HG03469 (cell line): Measurements from ENCODE around the gene ZNF23.

ENCODE experiments used
- ATAC-seq: cut with Tn5 transposase; IDR thresholded peaks from one replicate; pipeline ENCODE4 v1.9.1; 2021; ENCODE audit warnings: mild to moderate bottlenecking, moderate library complexity, moderate number of reproducible peaks; ENCODE audit not compliant: unreplicated experiment

The ZNF23 gene

GRCh38 chr16:71399801-71400563 lies 62.1 kb downstream of the ZNF23 start:
- ATAC-seq, result no peak
